AG09309 (cell line): ENCODE data around the gene TPK1.

Source experiments
- DNase-seq: peaks from one replicate; pipeline ENCODE4 v3.0.0-alpha.2; 2010; ENCODE audit warnings: low read depth
- H3K4me3 ChIP-seq: 2 replicates; pipeline ENCODE4 v1.5.1; 2011; ENCODE audit warnings: mild to moderate bottlenecking, low read depth, low read length, moderate library complexity; ENCODE audit not compliant: control insufficient read depth
- TF ChIP-seq, protein P1 (sequence below): IDR thresholded peaks from 2 replicates; pipeline ENCODE4 v1.5.1; 2011; ENCODE audit warnings: mild to moderate bottlenecking, low read depth, low read length, inconsistent platforms; ENCODE audit not compliant: insufficient read depth, control insufficient read depth; ENCODE audit errors: missing control alignments

Gene TPK1

DNA sequence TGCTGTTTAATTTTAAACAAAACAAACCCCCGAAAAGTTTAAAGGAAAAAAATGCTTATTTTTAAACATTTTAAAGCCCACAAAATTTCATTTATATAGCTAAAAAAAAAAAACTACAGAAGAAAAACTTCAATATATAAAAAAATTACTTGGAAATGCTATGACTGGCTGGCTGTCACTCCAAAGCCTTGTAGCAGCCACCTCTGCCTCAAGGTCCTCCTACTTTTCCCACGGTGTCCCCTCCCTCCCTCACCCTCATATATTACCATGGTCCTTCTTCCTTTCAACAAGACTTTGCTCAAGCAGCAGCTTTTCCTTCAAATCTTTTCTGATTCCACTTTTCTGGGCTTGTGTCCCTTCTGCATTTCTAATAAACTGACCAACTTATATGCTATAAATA is 122.0 kb downstream of the TPK1 start:
- TF ChIP-seq, protein P1, sequence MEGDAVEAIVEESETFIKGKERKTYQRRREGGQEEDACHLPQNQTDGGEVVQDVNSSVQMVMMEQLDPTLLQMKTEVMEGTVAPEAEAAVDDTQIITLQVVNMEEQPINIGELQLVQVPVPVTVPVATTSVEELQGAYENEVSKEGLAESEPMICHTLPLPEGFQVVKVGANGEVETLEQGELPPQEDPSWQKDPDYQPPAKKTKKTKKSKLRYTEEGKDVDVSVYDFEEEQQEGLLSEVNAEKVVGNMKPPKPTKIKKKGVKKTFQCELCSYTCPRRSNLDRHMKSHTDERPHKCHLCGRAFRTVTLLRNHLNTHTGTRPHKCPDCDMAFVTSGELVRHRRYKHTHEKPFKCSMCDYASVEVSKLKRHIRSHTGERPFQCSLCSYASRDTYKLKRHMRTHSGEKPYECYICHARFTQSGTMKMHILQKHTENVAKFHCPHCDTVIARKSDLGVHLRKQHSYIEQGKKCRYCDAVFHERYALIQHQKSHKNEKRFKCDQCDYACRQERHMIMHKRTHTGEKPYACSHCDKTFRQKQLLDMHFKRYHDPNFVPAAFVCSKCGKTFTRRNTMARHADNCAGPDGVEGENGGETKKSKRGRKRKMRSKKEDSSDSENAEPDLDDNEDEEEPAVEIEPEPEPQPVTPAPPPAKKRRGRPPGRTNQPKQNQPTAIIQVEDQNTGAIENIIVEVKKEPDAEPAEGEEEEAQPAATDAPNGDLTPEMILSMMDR, result no peak
- H3K4me3 ChIP-seq, result no peak overlapping the region
- no peak for DNase-seq

DNA sequence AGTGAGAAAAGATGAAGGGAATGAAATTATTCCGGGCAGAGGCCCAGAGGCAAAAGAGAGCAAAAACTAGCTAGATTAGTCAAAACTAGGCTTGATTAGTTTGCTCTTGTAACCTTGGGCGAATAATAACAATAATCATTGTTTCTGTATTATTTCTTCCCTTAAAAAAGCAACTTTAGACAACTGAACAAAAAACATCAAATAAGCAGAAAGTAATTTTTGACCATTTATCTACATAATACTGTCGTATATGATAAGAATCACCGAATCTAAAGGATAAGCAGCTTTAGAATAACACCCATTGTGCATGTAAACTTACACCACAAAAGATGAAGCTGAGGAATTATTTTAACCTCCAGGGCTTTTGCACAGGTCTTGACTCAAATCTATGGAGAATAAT is 125.1 kb downstream of the TPK1 start:
- TF ChIP-seq, protein P1, result no peak
- DNase-seq, result no peak
- H3K4me3 ChIP-seq, result no peak overlapping the region

DNA sequence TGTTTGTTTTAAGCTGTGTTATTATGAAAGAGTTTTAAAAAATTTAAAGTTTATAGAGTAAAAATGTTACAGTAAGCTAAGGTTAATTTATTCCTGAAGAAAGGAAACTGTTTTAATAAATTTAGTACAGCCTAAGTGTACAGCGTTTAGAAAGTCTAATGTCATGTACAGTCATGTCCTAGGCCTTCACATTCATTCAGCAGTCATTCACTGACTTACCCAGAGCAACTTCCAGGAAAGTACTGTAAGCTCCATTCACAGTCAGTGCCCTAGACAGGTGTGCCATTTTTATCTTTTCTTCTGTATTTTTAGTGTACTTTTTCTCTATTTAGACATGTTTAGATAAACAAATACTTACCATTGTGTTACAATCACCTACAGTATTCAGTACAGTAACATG is 126.8 kb downstream of the TPK1 start:
- TF ChIP-seq, protein P1, result no peak
- DNase-seq, result no peak

DNA sequence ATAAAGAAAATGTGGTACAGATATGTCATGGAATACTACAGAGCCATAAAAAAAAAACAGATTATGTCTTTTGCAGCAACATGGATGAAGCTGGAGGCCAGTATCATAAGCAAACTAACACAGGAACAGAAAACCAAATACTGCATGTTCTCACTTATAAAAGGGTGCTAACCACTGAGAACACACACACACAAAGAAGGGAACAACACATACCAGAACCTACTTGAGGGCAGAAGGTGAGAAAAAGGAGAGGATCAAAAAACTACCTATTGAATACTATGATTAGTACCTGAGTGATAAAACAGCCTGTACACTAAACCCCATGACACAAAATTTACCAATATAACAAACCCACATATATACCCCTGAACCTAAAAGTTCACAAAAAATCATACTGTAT is 144.6 kb downstream of the TPK1 start:
- TF ChIP-seq, protein P1, result no peak
- H3K4me3 ChIP-seq, result no peak overlapping the region
- DNase-seq, result no peak

More for the DNA sequence above, 126.8 kb downstream of the TPK1 start:
- no peak overlapping the region for H3K4me3 ChIP-seq

DNA sequence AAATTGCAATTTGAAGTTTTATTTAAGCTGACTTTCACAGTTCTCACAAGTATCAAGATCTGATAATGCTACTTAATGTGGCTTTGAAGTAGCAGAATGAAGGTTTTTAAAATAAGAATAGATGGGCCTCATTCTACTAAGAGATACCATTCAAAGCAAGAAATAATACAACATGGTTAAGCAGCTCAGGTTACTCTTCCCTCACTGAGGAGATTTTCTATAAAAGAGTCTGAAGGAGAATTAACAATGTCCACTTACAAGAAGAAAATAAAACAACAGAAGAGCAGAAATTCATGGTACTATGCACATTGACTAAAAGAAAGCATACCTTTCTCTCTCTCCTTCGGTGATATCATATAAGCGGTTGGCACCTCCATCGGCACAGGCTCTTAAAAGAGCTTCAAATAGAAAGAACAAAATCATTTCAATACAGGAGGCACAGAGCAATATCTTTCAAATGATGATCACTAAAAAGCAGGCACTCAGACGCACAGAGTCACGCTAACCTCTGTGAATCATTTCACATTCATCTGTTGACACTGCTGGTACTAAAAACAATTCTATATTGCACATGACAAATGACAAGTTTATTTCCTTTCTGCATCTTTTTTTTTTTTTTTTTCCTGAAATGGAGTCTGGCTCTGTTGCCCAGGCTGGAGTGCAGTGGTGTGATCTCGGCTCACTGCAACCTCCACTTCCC is 153.1 kb downstream of the TPK1 start:
- H3K4me3 ChIP-seq, result no peak overlapping the region
- DNase-seq, result no peak
- TF ChIP-seq, protein P1, result no peak

DNA sequence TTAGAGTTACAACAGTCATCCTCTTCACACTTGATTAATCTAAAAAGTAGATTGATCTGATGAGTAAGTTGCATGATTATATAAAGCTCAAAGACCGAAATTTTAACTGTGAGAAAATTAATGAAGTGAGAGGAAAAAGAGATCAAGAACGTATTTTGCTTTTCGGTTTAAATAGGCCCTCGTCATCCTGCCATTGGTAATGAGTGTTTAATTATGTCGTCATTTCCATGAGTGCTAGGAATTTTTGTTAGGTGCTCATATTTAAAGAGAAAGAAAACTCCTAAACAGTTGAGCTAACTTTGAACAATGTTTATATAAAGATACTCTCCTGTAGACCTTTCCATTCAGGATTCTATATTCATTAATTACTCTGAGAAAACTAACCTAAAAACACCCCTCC is 159.4 kb downstream of the TPK1 start:
- TF ChIP-seq, protein P1, result no peak

DNA sequence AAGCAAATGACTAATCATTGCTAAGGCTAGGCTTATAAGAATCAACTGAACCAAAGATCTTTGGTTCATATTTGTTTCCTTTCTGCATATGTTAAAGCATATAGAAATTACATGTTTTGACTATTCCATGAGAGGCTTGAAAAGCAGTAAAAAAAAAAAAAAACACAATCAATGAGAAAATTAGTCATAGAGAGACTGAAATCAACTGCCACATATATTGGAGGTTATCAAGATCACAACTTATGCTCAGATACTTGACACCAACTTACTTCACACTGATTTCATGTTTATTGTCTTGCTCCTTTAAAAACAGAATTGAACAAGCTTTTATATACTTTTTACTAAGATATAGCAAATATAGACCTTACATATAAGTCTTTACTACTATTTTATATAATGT is 161.3 kb downstream of the TPK1 start:
- no peak for DNase-seq
- H3K4me3 ChIP-seq, result no peak overlapping the region
- TF ChIP-seq, protein P1, result no peak

More for the DNA sequence above, 159.4 kb downstream of the TPK1 start:
- no peak overlapping the region for H3K4me3 ChIP-seq
- DNase-seq, result no peak
